KMS-11 (cell line): ENCODE results near the gene DNAJC1.

Experiments
- H2AFZ ChIP-seq: fragments of 200-600 bp; sonication (generic); 2 replicates; pipeline ENCODE4 v1.6.1; 2016; ENCODE audit warnings: antibody characterized with exemption, mixed run types, low read depth
- H3K27ac ChIP-seq: fragments of 200-600 bp; sonication (generic); 2 replicates; pipeline ENCODE4 v1.6.1; 2016; ENCODE audit warnings: mild to moderate bottlenecking, mixed run types
- H3K27me3 ChIP-seq: fragments of 200-600 bp; sonication (generic); 2 replicates; pipeline ENCODE4 v1.6.1; 2017; ENCODE audit warnings: mild to moderate bottlenecking, low read depth, mixed run types, moderate library complexity; ENCODE audit not compliant: insufficient read depth
- H3K36me3 ChIP-seq: fragments of 200-600 bp; sonication (generic); 2 replicates; pipeline ENCODE4 v1.6.1; 2017; ENCODE audit warnings: mild to moderate bottlenecking, mixed run types; ENCODE audit not compliant: insufficient read depth
- H3K4me1 ChIP-seq: fragments of 200-600 bp; sonication (generic); 2 replicates; pipeline ENCODE4 v1.6.1; 2016; ENCODE audit warnings: mild to moderate bottlenecking, low read depth, mixed run types; ENCODE audit not compliant: poor library complexity, severe bottlenecking
- H3K4me2 ChIP-seq: fragments of 200-600 bp; sonication (generic); 2 replicates; pipeline ENCODE4 v1.7.0; 2016; ENCODE audit warnings: mild to moderate bottlenecking, mixed run types
- H3K4me3 ChIP-seq: fragments of 200-600 bp; sonication (generic); IDR thresholded peaks from 2 replicates; pipeline ENCODE4 v1.6.1; 2017; ENCODE audit warnings: low read depth, low read length, mixed read lengths; ENCODE audit not compliant: insufficient read depth
- H3K79me2 ChIP-seq: fragments of 200-600 bp; sonication (generic); 2 replicates; pipeline ENCODE4 v1.6.1; 2016; ENCODE audit warnings: low read depth, mixed run types; ENCODE audit not compliant: insufficient read depth
- H3K9ac ChIP-seq: fragments of 200-600 bp; sonication (generic); 2 replicates; pipeline ENCODE4 v1.6.1; 2016; ENCODE audit warnings: mild to moderate bottlenecking, mixed run types
- H4K20me1 ChIP-seq: fragments of 200-600 bp; sonication (generic); 2 replicates; pipeline ENCODE4 v1.6.1; 2016; ENCODE audit warnings: mild to moderate bottlenecking, mixed run types; ENCODE audit not compliant: insufficient read depth
- TF ChIP-seq, protein P1 (sequence below): fragments of 200-600 bp; sonication (generic); conservative IDR thresholded peaks from 2 replicates; pipeline ENCODE4 v1.6.1; 2017; ENCODE audit warnings: low read depth, mild to moderate bottlenecking, antibody characterized with exemption, low read length, moderate library complexity, mixed read lengths

DNAJC1 gene

DNA sequence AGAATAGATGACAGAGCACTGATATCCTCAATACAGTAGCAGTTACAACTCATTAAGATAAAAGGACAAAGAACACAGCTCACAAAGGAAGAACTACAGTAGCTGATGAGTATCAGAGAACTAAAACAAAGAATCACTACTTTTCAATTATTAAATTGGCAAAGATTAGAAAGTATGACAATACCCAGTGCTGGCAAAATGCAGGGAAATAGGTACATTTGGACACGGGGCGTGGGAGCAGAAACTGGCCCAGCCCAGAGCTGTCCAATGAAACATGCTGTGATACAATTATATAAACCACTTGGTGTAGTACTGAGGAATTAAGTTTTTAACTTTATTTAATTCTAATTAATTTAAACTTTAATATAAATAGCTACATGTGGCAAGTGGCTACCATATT lies 243.2 kb downstream of the DNAJC1 start:
- H4K20me1 ChIP-seq, result no peaks in the 10 kb centered on the region
- H3K79me2 ChIP-seq, result no peaks in the 10 kb centered on the region
- no peak overlapping the region for H3K27ac ChIP-seq
- no peak overlapping the region for H3K4me3 ChIP-seq
- no peak overlapping the region for H3K9ac ChIP-seq
- H3K27me3 ChIP-seq, result no peaks in the 10 kb centered on the region
- peaks cover 13% of the 10 kb centered on the region for H3K4me1 ChIP-seq
- TF ChIP-seq, protein P1, sequence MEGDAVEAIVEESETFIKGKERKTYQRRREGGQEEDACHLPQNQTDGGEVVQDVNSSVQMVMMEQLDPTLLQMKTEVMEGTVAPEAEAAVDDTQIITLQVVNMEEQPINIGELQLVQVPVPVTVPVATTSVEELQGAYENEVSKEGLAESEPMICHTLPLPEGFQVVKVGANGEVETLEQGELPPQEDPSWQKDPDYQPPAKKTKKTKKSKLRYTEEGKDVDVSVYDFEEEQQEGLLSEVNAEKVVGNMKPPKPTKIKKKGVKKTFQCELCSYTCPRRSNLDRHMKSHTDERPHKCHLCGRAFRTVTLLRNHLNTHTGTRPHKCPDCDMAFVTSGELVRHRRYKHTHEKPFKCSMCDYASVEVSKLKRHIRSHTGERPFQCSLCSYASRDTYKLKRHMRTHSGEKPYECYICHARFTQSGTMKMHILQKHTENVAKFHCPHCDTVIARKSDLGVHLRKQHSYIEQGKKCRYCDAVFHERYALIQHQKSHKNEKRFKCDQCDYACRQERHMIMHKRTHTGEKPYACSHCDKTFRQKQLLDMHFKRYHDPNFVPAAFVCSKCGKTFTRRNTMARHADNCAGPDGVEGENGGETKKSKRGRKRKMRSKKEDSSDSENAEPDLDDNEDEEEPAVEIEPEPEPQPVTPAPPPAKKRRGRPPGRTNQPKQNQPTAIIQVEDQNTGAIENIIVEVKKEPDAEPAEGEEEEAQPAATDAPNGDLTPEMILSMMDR, result no peak
- H2AFZ ChIP-seq, result no peak overlapping the region
- H3K36me3 ChIP-seq, result no peaks in the 10 kb centered on the region
- no peak overlapping the region for H3K4me2 ChIP-seq

DNA sequence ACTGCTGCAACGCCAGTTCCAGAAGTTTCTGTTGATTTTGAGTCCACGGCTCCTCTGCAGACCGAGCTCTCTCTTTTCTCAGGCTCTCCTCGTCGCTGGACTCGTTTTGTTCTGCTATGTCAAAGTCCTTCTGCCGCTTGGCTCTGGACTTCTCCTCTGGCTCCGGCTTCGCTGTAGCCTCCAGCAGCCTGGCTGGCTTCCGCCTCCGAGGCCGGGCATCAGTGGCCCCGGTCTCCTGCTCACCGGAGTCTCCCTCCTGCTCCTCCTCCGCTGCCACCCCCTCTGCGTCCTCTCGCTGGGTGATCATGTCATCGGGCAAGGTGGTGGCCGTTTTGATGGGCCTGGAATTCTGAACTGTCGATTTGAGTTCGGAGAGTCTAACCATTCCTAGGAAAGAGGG lies 244.3 kb downstream of the DNAJC1 start:
- H3K27ac ChIP-seq, result no peak overlapping the region
- H3K9ac ChIP-seq, result no peak overlapping the region
- TF ChIP-seq, protein P1, result no peak

DNA sequence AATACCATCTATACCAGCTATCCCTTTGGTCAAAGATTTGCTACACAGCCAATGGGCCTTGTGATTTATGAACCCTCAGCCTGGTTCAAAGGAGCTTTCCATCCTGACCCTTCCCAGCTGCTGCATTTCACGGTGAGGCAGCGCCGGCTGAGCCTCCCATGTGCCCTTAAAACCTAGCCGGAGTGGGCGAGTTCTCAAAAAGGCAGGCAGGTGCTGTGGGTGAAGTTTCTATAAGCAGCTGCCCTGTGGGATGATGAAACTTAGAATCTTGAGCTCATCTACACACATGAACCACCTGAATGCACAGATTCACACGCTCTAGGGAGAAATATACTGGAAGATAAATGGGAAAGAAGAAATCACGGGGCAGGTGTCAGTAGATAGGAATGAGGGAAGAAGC lies 244.8 kb downstream of the DNAJC1 start:
- H3K4me3 ChIP-seq, result no peak overlapping the region
- TF ChIP-seq, protein P1, result no peak
- H3K27ac ChIP-seq, result no peak overlapping the region

More for the DNA sequence above, 244.3 kb downstream of the DNAJC1 start:
- Histone ChIP-seq H3K4me1 (peaks cover 13% of the 10 kb centered on the region), H3K4me3 (no peak overlapping the region), H3K36me3 (no peaks in the 10 kb centered on the region), H3K79me2 (no peaks in the 10 kb centered on the region), H4K20me1 (no peaks in the 10 kb centered on the region), H3K27me3 (no peaks in the 10 kb centered on the region), H3K4me2 (no peak overlapping the region), H2AFZ (no peak overlapping the region)

DNA sequence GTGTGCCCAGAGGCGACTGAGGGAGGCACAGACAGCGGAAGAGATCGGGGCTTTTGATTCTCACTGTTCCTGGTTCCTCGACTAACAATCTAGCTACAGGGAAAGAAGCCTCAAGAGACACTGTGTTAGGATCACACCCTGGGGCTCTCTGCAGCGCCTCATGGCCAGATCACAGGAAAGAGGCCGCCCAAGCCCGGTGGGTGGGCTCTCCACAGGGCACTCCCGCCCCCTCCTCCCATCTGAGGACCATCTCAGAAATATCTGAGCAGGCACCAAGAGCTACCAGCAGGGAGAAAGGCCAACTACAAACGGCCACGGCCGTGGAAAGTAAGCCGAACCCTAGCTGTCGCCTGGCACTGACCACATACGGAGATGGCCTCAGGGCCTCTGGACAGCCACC lies 245.3 kb downstream of the DNAJC1 start:
- Histone ChIP-seq H3K9ac (no peak overlapping the region), H2AFZ (no peak overlapping the region), H4K20me1 (no peaks in the 10 kb centered on the region), H3K4me3 (no peak overlapping the region), H3K36me3 (no peaks in the 10 kb centered on the region), H3K27ac (no peak overlapping the region), H3K4me2 (no peak overlapping the region), H3K79me2 (no peaks in the 10 kb centered on the region), H3K27me3 (no peaks in the 10 kb centered on the region), H3K4me1 (peaks cover 13% of the 10 kb centered on the region)
- TF ChIP-seq, protein P1, result no peak

More for the DNA sequence above, 244.8 kb downstream of the DNAJC1 start:
- H3K4me2 ChIP-seq, result no peak overlapping the region
- no peaks in the 10 kb centered on the region for H3K79me2 ChIP-seq
- H4K20me1 ChIP-seq, result no peaks in the 10 kb centered on the region
- H3K36me3 ChIP-seq, result no peaks in the 10 kb centered on the region
- no peaks in the 10 kb centered on the region for H3K27me3 ChIP-seq
- no peak overlapping the region for H2AFZ ChIP-seq
- H3K4me1 ChIP-seq, result peaks cover 13% of the 10 kb centered on the region
- H3K9ac ChIP-seq, result no peak overlapping the region
